Liver (tissue), 10 donors: ENCODE measurements around the gene GRIP1. TPM values are rescaled to one million over a fixed set of nuclear protein-coding genes. Genes with fewer than 3 reads are reported as not detected.

Source experiments
- DNase-seq: peaks from one replicate; pipeline ENCODE4 v3.0.0-alpha.2; 2017; ENCODE audit warnings: low spot score
- H3K27ac ChIP-seq, 2 donors: one replicate each; pipeline ENCODE4 v1.7.0; 2013; ENCODE audit warnings: inconsistent platforms in 2 of 2, low read length in 2 of 2, control low read depth in 1 of 2, low read depth in 1 of 2, mild to moderate bottlenecking in 1 of 2
- H3K27me3 ChIP-seq, 4 donors: one replicate each; pipeline versions ENCODE4 v1.6.1 to v1.7.0; 2013; ENCODE audit warnings: low read length in 3 of 4, inconsistent platforms in 1 of 4, mild to moderate bottlenecking in 1 of 4, moderate library complexity in 1 of 4; ENCODE audit not compliant: control insufficient read depth in 4 of 4, insufficient read depth in 4 of 4
- H3K36me3 ChIP-seq, 4 donors: one replicate each; pipeline versions ENCODE4 v1.6.1 to v1.7.0; 2013; ENCODE audit warnings: low read length in 3 of 4, mild to moderate bottlenecking in 3 of 4, low read depth in 1 of 4, moderate library complexity in 1 of 4; ENCODE audit not compliant: control insufficient read depth in 4 of 4, insufficient read depth in 3 of 4
- H3K4me1 ChIP-seq, 4 donors: one replicate each; pipeline versions ENCODE4 v1.6.1 to v1.7.0; 2013; ENCODE audit warnings: low read length in 3 of 4, mild to moderate bottlenecking in 3 of 4, moderate library complexity in 1 of 4; ENCODE audit not compliant: control insufficient read depth in 4 of 4, insufficient read depth in 4 of 4
- H3K4me3 ChIP-seq, 3 donors: one replicate each; pipeline versions ENCODE4 v1.6.1 to v1.7.0; 2013; ENCODE audit warnings: low read length in 3 of 3, control low read depth in 1 of 3, low read depth in 1 of 3, mild to moderate bottlenecking in 1 of 3
- H3K9ac ChIP-seq, 2 donors: one replicate each; pipeline ENCODE4 v1.7.0; 2013; ENCODE audit warnings: low read length in 2 of 2, mild to moderate bottlenecking in 2 of 2, moderate library complexity in 2 of 2, control low read depth in 1 of 2, low read depth in 1 of 2
- H3K9me3 ChIP-seq, 4 donors: one replicate each; pipeline versions ENCODE4 v1.6.1 to v1.7.0; 2013; ENCODE audit warnings: low read length in 3 of 4; ENCODE audit not compliant: control insufficient read depth in 4 of 4
- RXRA ChIP-seq, 2 donors: IDR thresholded peaks; 2 replicates each; pipeline ENCODE4 v1.6.1; 2017 to 2018; ENCODE audit warnings: antibody characterized with exemption in 2 of 2, mild to moderate bottlenecking in 1 of 2
- WGBS: extraction: QIAGEN DNeasy Blood & Tissue Kit; methylation state at CpG from one replicate; pipeline ENCODE4 v1.1.7; 2013; 5-methylcytosine and 5-hydroxymethylcytosine counted together
- polyA plus RNA-seq, 2 donors: library from polyadenylated mRNA; stranded (reverse) in 1 of 2; unstranded in 1 of 2; fragments of 200-250 nt in 1 of 2; fragments of >200 nt in 1 of 2; fragmentation: Nextera tagmentation in 1 of 2; extraction: Ambion mirVana in 1 of 2; gene quantifications; one replicate each; pipeline versions ENCODE4 v1.2.1 to v1.2.3, GENCODE V29; 2013 to 2015
- small RNA-seq: library from RNA; depleted of rRNA; stranded (forward); fragments of <200 nt; gene quantifications from one replicate; pipeline ENCODE3, GENCODE V24; 2014
- total RNA-seq, 2 donors: library from RNA; depleted of rRNA; stranded (reverse); fragments of >200 nt; gene quantifications; one replicate each; pipeline ENCODE4 v1.2.3, GENCODE V29; 2014
- TF ChIP-seq, protein P1 (sequence below): IDR thresholded peaks from 2 replicates; pipeline ENCODE4 v1.6.1; 2016; ENCODE audit warnings: antibody characterized with exemption
- donor health status: healthy.
- donor health status: healthy.
- donor health status: healthy.
- donor health status: healthy.
- donor health status: healthy.

GRIP1 gene
- total and polyA plus RNA-seq, 4 donors, result 0.05 to 1.5 (median 0.24) TPM

DNA sequence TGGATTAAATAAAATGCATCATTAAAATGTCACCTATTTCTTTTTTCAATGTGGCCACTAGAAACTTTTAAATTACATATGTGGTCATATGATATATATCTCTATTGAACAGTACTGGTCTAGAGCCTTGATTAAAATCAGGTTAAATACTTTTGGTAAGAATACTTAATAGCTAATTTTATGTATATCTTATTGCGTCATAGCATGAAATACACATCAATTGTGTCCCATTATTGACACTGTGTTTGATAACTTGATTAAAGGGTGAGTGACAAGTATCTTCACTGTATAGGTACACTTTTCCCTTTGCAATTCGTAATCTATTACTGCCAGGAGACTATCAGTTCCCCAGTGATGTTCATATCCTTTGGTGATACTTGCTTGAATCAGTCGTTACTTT, 381.0 kb downstream of the GRIP1 start:
- Histone ChIP-seq H3K9me3 (no peaks in the 10 kb centered on the region), H3K27ac (no peak overlapping the region), H3K27me3 (no peaks in the 10 kb centered on the region), H3K9ac (no peak overlapping the region), H3K4me3 (no peak overlapping the region), H3K4me1 (peaks cover 0 to 6% (median 3%) of the 10 kb centered on the region in 4 donors), H3K36me3 (no peaks in the 10 kb centered on the region)
- 82% methylated on average over 3 of the region's 3 CpGs for WGBS
- TF ChIP-seq, protein P1, sequence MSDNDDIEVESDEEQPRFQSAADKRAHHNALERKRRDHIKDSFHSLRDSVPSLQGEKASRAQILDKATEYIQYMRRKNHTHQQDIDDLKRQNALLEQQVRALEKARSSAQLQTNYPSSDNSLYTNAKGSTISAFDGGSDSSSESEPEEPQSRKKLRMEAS, result no peak
- TF ChIP-seq RXRA (IDR thresholded peaks at IDR 0.05), result no peak
- DNase-seq, result no peak

Small RNA genes lying within 50 kb of the gene (small RNA-seq; reads per million reads assigned to genes)
- not detected for gene OSBPL9P5
